ENCODE measurements around the gene C19orf67.

- no peak for TF ChIP-seq CTCF (IDR thresholded peaks at IDR 0.05)
- no peak for TF ChIP-seq POLR2A (IDR thresholded peaks at IDR 0.05)
- no peak for TF ChIP-seq POLR2AphosphoS5 (IDR thresholded peaks at IDR 0.05)
- TF ChIP-seq EP300 (IDR thresholded peaks at IDR 0.05): no peak
These were observed 3.2 kb upstream of the C19orf67 start for GRCh38 chr19:14088634-14089411.
